GM18507 (cell line): ENCODE measurements around the gene FCER2.
A peak's percentile ranks its signal among the peaks of the same experiment; 100 is the strongest.
"Not testable (repeated sequence)": the region's sequence is repeated elsewhere in the genome, so short reads cannot be mapped to it uniquely, and the experiment has no call there.

Experiments
- DNase-seq: peaks from one replicate; pipeline ENCODE4 v3.0.0; 2011; ENCODE audit warnings: low read depth; ENCODE audit not compliant: insufficient read length; ENCODE audit errors: extremely low spot score
- FAIRE-seq: peaks from 2 replicates; lab custom pipeline; 2011; peaks lifted over from hg19 to GRCh38; lab: Jason Lieb, UNC

The FCER2 gene

DNA sequence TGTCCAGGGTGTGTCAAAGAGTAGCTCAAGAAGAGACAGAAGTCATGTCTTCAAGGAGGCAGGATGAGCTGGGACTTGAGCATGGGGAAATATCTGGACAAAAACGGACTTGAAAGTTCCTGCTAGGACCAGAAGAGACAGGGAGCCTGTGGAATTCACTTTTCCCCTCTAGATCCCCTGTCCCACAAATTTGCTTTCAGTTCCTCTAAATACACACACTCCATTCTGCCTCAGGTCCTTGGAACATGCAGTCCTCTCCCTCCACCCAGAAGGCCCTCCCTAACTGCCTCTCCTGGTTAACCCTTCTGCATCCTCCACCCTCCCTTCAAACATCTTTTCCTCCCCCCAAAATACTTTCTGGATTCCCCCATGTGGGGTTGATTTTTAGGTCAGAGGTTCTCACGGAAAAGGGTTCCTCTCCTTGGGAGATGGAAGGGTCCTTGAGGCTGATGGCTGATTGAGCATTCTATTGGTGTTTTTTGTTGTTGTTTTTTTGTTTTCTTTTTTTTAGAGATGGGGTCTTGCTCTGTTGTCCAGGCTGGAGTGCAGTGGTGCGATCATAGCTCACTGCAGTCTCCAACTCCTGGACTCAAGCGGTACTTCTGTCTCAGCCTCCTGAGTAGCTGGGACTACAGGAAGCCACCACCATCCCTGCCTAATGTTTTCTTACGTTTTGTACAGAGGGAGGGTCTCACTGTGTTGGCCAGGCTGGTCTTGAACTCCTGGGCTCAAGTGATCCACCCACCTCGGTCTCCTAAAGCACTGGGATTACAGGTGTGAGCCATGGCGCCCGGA lies 40.0 kb downstream of the FCER2 start:
- FAIRE-seq (no peak), DNase-seq (no peak)

DNA sequence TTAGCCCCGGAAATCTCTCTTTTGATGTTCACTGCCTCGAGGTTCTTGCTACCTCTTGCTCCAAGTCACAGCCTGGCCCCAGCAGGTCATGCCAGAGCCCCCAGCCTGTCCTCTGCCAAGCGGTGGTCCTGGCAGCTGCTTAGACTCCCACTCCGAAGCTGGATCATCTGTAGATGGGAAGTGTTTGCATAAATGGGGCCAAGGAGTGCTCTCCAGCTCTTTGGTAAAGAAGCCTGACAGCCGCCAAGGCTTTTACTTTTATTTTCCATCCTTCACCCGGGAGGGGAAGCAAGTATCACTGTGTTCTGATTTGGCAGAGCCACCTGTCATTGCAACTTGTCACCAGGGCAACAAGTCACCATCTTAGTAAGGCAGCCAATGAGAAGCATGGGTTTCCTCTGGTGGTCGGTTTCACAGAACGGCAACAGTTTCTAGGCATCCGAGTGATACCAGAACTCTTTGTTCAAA lies 43.7 kb downstream of the FCER2 start:
- FAIRE-seq (peak; percentile 95), DNase-seq (peak; percentile 87)

DNA sequence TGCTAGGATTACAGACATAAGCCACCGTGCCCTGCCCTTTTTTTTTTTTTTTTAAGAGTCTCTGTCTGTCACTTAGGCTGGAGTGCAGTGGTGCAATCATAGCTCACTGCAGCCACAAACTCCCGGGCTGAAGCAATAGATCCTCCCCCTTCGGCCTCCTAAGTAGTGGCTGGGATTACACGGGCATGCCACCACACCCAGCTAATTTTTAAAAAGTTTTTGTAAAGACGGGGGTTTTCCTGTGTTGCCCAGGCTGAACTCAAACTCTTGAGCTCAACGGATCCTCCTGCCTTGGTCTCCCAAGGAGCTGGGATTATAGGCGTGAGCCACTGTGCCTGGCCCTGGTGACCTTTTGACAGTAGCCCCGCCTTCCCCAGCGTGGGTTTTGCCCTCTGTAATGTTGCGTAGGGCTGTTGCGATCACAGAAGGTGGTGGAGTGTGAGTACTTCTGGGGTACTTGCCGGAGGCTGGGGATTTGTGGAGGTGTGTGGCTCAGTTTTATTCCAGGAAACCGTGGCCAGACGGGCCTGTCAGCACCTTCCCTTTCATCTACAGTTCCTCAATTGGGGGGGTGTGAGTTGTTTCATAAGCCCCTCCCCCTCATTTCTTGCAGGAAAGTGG lies 44.7 kb downstream of the FCER2 start:
- DNase-seq: no peak
- no peak for FAIRE-seq

DNA sequence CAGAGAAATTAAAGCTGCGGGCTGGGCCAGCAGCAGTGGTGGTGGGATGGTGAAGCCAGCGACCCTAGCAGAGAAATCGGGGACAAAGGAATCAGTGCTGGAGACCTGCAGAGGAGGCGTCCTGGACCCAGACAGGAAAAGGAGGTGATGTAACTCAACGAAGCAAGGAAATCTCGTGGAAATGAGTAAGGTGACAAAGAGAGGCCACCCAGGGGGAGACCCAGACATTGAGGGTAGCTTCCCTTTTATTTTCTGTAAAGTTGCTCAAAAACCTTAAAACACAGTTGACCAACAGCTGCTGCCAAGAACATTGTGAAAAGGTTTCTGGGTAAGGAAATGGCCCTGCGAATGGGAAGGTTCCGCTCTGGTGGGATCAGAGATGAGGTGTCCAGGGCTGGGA lies 46.4 kb downstream of the FCER2 start:
- FAIRE-seq: no peak
- no peak for DNase-seq

DNA sequence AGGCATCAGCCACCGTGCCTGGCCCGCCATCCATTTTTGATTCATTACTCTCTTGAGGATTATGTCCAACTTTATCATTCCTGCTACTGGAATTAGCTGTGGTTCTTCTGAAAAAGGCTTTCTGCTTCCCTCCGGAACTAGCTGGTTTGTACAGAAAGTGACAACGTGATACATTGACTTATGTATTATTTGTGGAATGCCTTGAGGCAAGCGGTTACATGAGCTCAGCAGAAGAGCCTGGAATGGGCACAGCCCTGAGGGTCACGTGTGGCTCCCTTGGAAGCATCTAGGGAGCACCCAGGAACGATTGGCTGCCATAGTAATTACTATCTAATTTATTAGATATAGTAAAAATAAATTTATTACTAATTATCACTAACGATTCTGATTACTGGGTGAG lies 47.5 kb downstream of the FCER2 start:
- FAIRE-seq: no peak
- DNase-seq: no peak

DNA sequence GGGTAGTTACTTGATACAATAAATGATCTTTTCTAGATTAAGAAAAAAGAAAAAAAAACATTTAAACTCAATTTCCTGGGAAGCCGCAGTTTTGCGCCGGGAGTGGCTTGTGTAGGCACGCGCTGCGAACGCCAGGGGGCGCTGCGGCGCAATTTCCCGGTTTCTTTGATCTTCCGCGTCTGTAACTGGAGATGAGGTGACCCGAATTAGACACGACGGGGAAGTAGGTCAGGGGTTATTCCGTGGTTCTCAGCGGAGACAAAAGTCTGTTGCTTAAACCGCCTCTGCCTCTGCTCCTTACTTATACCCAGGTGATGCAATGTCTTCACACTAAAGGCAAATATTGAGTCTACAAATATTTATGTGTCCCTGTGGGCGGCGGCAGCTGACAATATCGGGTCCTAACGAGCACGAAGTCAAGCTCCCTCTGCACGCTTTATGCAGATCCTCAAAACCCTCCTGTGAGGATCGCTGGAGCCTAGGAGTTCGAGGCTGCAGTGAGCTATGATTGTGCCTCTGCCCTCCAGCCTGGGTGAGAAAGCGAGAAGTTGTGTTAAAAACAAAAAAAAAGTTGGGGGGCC lies 49.8 kb downstream of the FCER2 start:
- peak; percentile 84 for FAIRE-seq
- DNase-seq: peak; percentile 73

DNA sequence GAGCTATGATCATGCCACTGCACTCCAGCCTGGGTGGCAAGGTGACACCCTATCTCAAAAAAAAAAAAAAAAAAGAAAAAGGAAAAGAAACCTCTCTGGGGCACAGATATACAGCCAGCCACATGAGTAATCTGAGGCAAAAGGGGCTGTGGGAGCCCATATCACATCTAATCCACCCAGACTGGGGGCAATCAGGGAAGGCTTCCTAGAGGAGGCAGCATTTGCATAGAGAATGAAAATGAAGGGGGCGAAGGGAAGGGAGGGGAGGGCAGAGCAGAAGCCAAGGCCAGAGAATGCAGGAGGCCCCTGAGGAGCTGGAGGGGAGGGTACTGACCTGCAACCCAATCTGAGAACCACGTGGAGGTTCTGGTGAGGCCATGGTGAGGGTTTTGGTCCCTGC lies 51.8 kb downstream of the FCER2 start:
- FAIRE-seq: no peak
- no peak for DNase-seq

DNA sequence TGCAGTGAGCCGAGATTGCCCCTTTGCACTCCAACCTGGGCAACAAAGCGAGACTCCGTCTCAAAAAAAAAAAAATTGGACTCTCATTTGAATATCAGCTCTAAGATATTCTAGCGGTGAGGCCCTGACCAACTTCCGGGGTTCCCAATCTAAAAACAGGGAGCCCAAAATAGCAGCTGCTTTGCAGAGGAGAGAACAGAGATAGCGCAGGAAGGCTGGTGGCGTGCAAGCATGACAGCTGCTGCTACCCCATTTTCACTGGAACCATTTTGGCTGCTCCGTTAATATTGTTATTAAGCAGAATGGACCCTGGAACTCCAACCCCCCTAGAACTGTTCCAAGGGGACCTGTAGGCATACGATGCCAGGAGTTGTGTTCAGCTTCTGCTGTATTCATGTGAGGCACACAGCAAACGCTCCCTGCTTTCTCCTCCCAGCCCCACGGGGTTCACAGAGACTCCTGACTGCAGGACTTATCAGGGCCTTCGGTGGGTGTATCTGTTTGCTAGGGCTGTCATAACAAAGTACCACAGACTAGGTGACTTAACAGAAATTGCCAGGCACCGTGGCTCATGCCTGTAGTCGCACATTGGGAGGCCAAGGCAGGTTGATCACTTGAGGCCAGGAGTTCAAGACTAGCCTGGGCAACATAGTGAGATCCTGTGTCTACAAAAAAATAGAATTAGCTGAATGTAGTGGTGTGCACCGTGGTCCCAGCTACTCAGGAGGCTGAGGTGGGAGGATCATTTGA lies 53.5 kb downstream of the FCER2 start:
- no peak for FAIRE-seq
- no peak for DNase-seq

DNA sequence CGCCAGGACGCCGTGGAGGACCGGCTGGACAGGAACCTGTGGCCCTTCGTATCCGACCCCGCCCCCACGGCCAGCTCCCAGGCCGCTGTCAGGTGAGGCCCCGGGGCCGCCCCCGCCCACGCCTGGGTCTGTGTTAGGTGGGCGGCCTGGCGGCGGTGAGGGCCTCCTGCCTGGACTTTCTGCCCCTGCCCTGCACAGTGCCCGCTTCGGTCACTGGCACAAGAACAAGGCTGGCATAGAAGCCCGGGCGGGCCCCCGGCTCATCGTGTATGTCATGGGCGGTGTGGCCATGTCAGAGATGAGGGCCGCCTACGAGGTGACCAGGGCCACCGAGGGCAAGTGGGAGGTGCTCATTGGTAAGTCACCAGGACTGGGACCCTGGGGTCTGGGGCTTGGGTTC lies 54.8 kb downstream of the FCER2 start:
- DNase-seq (no peak), FAIRE-seq (no peak)

DNA sequence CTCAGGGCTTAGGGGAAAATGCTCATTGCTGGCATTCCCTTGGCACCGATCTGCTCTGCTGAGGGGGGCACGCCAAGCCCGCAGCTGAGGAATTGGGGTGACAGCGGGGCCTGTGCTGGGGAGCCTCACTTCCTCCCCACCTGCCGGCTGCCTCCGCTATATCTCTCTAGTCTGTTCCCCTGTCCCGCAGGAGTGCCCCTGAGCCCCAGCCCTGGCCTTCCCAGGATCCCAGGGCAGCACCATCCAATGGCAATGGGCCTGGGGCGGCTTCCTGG lies 55.6 kb downstream of the FCER2 start:
- FAIRE-seq: no peak
- no peak for DNase-seq

DNA sequence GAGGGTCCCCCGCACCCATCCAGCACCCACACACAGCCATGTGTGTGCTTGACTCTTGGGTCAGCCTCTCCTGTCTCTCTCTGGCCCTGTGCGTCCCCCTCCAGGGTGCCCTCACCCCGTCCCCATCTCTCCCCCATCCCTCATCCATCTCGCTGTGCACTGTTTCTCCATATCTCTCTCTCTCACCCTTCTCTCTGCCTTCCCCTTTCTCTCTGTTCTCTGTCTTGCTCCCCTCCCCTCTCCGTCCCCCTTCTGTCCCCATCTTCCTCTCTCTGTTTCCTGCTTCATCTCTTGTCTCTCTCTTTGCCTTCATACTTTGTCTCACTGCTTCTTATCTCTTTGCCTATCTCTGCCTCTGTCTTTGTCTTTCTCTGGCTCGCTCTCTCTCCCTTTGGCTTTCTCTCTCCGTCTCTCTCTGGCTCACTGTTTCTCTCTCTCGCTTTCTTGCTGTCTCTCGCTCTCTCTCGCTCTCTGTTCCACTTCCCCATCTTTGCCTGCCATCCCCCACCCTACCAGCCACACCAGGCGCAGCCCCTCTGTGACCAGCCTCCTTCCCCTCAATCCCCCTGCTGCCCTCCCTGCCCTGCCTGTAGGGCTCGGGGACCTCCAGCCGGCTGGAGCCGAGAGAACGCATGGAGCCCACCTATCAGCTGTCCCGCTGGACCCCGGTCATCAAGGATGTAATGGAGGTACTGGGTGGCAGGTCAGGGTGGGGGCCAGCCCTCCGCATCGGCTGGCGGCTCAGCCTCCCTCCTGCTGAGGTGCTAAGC lies 56.1 kb downstream of the FCER2 start:
- FAIRE-seq: no peak
- no peak for DNase-seq

DNA sequence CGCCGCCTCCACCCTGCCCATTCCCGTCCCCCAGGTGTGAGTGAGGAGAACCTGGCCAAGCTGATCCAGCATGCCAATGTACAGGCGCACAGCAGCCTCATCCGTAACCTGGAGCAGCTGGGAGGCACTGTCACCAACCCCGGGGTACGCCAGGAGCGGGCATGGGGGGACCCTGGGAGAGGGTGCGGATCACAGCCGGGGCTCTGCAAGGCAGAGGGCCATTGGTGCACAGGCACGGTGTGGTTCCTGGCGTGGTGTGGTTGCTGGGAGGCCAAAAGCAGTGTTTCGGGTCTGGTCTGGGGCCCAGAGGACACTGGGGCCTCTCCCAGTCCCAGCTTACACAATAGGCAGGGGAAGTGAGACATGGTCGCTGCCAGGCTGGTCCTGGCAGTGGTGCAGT lies 56.8 kb downstream of the FCER2 start:
- DNase-seq: no peak
- FAIRE-seq: no peak

DNA sequence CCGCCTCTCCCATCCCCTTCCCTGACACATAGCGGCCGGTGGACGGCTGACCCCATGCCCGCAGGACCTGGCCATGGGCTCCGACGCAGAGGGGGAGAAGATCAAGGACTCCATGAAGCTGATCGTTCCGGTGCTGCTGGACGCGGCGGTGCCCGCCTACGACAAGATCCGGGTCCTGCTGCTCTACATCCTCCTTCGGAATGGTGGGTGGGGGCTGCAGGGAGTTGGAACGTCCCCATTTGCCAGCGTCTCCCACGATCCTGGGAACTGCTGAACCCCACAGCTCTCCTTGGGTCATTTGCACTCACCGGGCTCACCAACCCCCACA lies 57.4 kb downstream of the FCER2 start:
- FAIRE-seq: no peak
- DNase-seq: no peak

DNA sequence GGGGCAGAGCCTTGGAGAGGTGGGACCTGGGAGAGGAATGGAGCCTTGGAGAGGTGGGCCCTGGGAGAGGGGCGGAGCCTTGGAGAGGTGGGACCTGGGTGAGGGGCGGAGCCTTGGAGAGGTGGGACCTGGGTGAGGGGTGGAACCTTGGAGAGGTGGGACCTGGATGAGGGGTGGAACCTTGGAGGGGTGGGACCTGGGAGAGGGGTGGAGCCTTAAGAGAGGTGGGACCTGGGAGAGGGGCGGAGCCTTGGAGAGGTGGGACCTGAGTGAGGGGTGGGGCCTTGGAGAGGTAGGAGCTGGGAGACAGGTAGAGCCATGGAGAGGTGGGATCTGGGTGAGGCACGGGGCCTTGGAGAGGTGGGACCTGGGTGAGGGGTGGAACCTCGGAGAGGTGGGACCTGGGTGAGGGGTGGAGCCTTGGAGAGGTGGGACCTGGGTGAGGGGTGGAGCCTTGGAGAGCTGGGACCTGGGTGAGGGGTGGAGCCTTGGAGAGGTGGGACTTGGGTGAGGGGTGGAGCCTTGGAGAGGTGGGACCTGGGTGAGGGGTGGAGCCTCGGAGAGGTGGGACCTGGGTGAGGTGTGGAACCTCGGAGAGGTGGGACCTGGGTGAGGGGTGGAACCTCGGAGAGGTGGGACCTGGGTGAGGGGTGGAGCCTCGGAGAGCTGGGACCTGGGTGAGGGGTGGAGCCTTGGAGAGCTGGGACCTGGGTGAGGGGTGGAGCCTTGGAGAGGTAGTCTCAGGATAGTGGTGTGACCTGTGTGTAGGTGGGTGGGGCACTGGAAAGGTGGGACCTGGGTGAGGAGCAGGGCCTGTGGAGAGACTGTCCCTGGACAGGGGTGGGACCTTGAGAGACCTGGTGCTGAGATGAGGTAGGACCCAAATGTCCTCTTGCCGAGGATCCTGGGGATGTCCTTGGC lies 58.0 kb downstream of the FCER2 start:
- FAIRE-seq: peak; percentile 58

DNA sequence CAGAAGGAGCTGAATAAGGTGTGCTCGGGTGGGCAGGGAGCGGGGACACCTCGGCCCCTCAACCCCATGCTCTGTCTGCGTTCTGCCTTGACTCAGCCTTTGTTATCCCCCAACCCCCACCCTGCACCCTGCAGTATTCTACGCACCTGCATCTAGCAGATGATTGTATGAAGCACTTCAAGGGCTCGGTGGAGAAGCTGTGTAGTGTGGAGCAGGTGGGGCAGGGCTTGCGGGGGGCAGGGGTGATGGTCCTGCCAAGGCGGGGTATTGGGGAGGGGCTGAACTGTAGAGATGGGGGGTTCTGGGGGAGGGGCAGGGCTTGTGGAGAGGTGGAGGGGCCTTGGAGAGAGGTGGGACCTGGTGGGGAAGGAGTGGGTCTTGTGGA lies 58.9 kb downstream of the FCER2 start:
- FAIRE-seq: no peak
- no peak for DNase-seq

More for the DNA sequence above, 58.0 kb downstream of the FCER2 start:
- DNase-seq: not testable (repeated sequence)

DNA sequence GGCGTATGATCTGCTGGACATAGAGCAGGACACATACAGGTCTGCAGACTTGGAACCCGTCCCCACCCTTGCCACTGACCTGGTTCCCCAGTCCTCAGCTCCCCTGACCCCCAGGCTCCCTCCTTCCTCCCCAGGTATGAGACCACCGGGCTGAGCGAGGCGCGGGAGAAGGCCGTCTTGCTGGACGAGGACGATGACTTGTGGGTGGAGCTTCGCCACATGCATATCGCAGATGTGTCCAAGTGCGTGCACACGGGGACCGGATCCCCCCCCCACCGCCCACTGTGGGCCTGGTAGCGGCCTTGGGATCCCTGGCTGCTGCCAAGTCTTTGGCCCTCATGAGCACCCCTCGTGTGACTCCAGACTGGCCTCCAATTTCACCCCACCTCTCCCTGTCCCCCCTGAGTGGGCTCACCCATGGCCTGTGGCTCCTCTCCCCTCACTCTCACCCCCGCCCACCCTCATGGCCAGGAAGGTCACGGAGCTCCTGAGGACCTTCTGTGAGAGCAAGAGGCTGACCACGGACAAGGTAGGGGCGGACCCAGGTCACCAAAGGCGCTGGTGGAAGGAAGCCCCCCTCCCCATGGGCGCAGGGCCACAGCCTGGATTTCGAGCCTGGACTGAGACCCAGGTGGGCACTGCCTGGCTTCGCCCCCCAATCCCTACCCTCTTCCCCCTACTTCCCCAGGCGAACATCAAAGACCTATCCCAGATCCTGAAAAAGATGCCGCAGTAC lies 59.5 kb downstream of the FCER2 start:
- FAIRE-seq: no peak
- DNase-seq: no peak

DNA sequence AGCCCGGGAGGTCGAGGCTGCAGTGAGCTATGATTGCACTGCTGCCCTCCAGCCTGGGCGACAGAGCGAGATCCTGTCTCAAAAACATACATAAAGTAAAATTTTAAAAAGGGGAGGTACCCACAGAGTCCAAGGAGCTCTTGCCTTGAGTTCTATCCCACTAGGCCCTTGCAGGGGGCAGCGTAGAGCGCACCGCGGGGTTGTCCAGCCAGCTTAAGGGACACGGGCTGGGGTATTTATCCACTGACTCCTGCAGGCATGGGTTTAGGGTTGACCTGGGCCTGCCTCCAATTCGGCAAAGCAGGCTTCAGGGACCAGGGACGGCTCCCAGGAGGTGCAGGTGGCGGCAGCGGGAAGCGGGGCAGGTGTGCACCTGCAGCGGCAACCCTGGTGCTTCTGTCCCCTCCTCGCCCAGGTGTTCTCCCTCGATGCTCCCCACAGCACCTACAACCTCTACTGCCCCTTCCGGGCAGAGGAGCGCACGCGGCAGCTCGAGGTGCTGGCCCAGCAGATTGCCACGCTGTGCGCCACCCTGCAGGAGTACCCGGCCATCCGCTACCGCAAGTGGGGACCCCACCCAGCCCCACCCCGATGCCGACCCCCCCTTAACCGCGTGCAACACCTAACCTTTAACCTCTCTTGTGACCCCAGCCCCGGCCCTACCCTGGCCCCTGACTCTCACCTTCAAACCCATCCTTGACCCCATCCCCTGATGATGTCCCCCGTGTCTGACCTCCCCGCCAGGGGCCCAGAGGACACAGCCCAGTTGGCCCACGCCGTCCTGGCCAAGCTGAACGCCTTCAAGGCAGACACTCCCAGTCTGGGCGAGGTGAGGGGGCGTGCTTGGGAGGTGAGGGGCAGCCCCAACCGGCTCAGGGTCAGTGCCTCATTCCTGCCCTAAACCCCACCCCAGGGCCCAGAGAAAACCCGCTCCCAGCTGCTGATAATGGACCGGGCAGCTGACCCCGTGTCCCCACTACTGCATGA lies 60.3 kb downstream of the FCER2 start:
- FAIRE-seq: no peak
- DNase-seq: no peak
